Measurements from ENCODE around the gene PODN. TPM values are rescaled to one million over a fixed set of nuclear protein-coding genes. Genes with fewer than 3 reads are reported as not detected.
A peak's percentile ranks its signal among the peaks of the same experiment; 100 is the strongest.

Gene PODN
- total RNA-seq, 4 donors from 2014 or later: 5.1 to 107 (median 19.0) TPM

- Histone ChIP-seq H3K9me3 (no peaks in the 10 kb centered on the region), H3K4me3 (no peak overlapping the region), H3K4me1 (no peaks in the 10 kb centered on the region), H3K36me3 (peaks cover 0 to 25% (median 0%) of the 10 kb centered on the region in 3 donors), H3K27ac (peak overlapping the region in 1 of 4 donors; percentile 74), H3K27me3 (no peaks in the 10 kb centered on the region)
- DNase-seq: no peak
- 88 to 89% methylated on average over 1 to 4 of the region's 4 CpGs for WGBS, 2 donors
- TF ChIP-seq CTCF (IDR thresholded peaks at IDR 0.05) (no peak), POLR2A (IDR thresholded peaks at IDR 0.05) (no peak)
- intact Hi-C loops (cut with DNase I): no loop called here
These were observed 13.2 kb downstream of the PODN start for GRCh38 chr1:53075206-53075605.

GRCh38 chr1:53075761-53076163 lies 13.7 kb downstream of the PODN start:
- Histone ChIP-seq H3K4me3 (no peak overlapping the region), H3K27ac (no peak overlapping the region), H3K4me1 (no peaks in the 10 kb centered on the region), H3K36me3 (peaks cover 0 to 23% (median 0%) of the 10 kb centered on the region in 3 donors), H3K9me3 (no peaks in the 10 kb centered on the region), H3K27me3 (no peaks in the 10 kb centered on the region)
- DNase-seq: no peak
- 69 to 85% methylated on average over 3 to 5 of the region's 8 CpGs for WGBS, 2 donors
- intact Hi-C loops (cut with DNase I): no loop called here
- TF ChIP-seq POLR2A (IDR thresholded peaks at IDR 0.05): no peak

- no peak for DNase-seq
- intact Hi-C loops (cut with DNase I): no loop called here
These were observed 14.2 kb downstream of the PODN start for GRCh38 chr1:53076165-53076564.

GRCh38 chr1:53076721-53077598 lies 14.9 kb downstream of the PODN start:
- no peaks in the 10 kb centered on the region for H3K9me3 ChIP-seq
- H3K4me3 ChIP-seq: no peak overlapping the region
- peaks cover 0 to 32% (median 0%) of the 10 kb centered on the region in 3 donors for H3K36me3 ChIP-seq
- WGBS, 2 donors: 63 to 78% methylated on average over 7 to 15 of the region's 19 CpGs
- no peak for DNase-seq
- no peak overlapping the region for H3K27ac ChIP-seq
- no peaks in the 10 kb centered on the region for H3K27me3 ChIP-seq
- H3K4me1 ChIP-seq: no peaks in the 10 kb centered on the region
- no peak for TF ChIP-seq CTCF (IDR thresholded peaks at IDR 0.05)
- intact Hi-C loops (cut with DNase I): no loop called here

More at GRCh38 chr1:53076165-53076564, 14.2 kb downstream of the PODN start:
- 85 to 93% methylated on average over 9 of the region's 9 CpGs for WGBS, 2 donors
- TF ChIP-seq CTCF (IDR thresholded peaks at IDR 0.05): no peak
- TF ChIP-seq POLR2A (IDR thresholded peaks at IDR 0.05): no peak
- Histone ChIP-seq H3K27me3 (no peaks in the 10 kb centered on the region), H3K27ac (no peak overlapping the region), H3K4me3 (no peak overlapping the region), H3K9me3 (no peaks in the 10 kb centered on the region), H3K4me1 (no peaks in the 10 kb centered on the region), H3K36me3 (peaks cover 0 to 26% (median 0%) of the 10 kb centered on the region in 3 donors)

GRCh38 chr1:53077599-53077965 lies 15.6 kb downstream of the PODN start:
- H3K27ac ChIP-seq: no peak overlapping the region
- no peak for TF ChIP-seq POLR2A (IDR thresholded peaks at IDR 0.05)
- no peak for TF ChIP-seq CTCF (IDR thresholded peaks at IDR 0.05)
- no peaks in the 10 kb centered on the region for H3K9me3 ChIP-seq
- no peaks in the 10 kb centered on the region for H3K4me1 ChIP-seq
- WGBS, 2 donors: 20 to 92% methylated on average over 1 to 7 of the region's 13 CpGs
- peaks cover 0 to 32% (median 0%) of the 10 kb centered on the region in 3 donors for H3K36me3 ChIP-seq
- DNase-seq: no peak
- H3K4me3 ChIP-seq: no peak overlapping the region
- no peaks in the 10 kb centered on the region for H3K27me3 ChIP-seq
- intact Hi-C loops (cut with DNase I): no loop called here

Data from esophagus squamous epithelium (tissue), 5 donors.